ENCODE data around the gene VASP. TPM values are rescaled to one million over a fixed set of nuclear protein-coding genes. Genes with fewer than 3 reads are reported as not detected.

The VASP gene
- total RNA-seq, 1 experiment from 2014 or later = 144 TPM

DNA sequence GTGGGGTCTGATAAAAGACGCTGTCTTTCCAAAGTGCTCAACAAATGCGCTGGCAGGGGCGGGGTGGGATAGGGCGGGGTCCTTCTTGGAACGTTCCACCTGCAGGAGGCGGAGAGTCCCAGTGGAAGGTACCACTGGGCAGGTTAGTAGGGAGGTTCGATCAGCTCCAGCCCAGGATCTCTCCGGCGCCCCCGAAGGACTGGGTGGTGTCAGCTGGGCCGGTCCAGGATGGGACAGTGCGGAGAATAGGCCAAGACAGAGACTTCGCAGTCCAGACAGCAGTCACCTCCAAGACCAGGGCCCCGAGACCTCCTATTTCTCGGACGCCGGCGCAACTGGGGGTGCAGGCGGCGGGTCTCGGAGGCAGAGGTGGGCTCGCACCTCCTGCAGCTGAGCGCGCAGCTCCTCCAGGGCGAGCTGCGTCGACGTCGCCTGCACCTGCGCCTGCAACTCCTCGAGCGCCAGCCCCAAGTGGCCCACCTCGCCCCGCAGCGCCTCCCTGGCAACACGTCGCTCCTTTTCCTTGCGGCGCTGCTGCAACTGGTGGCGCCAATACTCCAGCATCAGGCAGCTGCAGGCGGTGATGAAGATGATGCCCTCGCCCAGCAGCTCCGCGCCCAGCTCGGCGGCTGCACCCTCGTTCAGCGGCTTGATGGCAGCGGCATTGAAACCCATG is 21.6 kb downstream of the VASP start (continued):
- TF ChIP-seq, protein P1, sequence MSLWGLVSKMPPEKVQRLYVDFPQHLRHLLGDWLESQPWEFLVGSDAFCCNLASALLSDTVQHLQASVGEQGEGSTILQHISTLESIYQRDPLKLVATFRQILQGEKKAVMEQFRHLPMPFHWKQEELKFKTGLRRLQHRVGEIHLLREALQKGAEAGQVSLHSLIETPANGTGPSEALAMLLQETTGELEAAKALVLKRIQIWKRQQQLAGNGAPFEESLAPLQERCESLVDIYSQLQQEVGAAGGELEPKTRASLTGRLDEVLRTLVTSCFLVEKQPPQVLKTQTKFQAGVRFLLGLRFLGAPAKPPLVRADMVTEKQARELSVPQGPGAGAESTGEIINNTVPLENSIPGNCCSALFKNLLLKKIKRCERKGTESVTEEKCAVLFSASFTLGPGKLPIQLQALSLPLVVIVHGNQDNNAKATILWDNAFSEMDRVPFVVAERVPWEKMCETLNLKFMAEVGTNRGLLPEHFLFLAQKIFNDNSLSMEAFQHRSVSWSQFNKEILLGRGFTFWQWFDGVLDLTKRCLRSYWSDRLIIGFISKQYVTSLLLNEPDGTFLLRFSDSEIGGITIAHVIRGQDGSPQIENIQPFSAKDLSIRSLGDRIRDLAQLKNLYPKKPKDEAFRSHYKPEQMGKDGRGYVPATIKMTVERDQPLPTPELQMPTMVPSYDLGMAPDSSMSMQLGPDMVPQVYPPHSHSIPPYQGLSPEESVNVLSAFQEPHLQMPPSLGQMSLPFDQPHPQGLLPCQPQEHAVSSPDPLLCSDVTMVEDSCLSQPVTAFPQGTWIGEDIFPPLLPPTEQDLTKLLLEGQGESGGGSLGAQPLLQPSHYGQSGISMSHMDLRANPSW (CRISPR knock-in tag; conservative IDR thresholded peaks at IDR 0.05; ENCODE audit: low read depth) = no peak
- TF ChIP-seq ZNF138 (CRISPR knock-in tag; conservative IDR thresholded peaks at IDR 0.05) (0 out of 2 replicates have a peak, but pooled peaks have one; percentile 22), MYBL2 (CRISPR knock-in tag; IDR thresholded peaks at IDR 0.05) (no peak)
- TF ChIP-seq, protein P2, sequence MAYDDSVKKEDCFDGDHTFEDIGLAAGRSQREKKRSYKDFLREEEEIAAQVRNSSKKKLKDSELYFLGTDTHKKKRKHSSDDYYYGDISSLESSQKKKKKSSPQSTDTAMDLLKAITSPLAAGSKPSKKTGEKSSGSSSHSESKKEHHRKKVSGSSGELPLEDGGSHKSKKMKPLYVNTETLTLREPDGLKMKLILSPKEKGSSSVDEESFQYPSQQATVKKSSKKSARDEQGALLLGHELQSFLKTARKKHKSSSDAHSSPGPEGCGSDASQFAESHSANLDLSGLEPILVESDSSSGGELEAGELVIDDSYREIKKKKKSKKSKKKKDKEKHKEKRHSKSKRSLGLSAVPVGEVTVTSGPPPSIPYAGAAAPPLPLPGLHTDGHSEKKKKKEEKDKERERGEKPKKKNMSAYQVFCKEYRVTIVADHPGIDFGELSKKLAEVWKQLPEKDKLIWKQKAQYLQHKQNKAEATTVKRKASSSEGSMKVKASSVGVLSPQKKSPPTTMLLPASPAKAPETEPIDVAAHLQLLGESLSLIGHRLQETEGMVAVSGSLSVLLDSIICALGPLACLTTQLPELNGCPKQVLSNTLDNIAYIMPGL (CRISPR knock-in tag; IDR thresholded peaks at IDR 0.05) = peak; percentile 42; the same call in 1 of the 2 replicates
- TF ChIP-seq, protein P3, sequence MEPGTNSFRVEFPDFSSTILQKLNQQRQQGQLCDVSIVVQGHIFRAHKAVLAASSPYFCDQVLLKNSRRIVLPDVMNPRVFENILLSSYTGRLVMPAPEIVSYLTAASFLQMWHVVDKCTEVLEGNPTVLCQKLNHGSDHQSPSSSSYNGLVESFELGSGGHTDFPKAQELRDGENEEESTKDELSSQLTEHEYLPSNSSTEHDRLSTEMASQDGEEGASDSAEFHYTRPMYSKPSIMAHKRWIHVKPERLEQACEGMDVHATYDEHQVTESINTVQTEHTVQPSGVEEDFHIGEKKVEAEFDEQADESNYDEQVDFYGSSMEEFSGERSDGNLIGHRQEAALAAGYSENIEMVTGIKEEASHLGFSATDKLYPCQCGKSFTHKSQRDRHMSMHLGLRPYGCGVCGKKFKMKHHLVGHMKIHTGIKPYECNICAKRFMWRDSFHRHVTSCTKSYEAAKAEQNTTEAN (CRISPR knock-in tag; IDR thresholded peaks at IDR 0.05) = no peak; the same call in 1 of the 2 replicates
- TF ChIP-seq, protein P4, sequence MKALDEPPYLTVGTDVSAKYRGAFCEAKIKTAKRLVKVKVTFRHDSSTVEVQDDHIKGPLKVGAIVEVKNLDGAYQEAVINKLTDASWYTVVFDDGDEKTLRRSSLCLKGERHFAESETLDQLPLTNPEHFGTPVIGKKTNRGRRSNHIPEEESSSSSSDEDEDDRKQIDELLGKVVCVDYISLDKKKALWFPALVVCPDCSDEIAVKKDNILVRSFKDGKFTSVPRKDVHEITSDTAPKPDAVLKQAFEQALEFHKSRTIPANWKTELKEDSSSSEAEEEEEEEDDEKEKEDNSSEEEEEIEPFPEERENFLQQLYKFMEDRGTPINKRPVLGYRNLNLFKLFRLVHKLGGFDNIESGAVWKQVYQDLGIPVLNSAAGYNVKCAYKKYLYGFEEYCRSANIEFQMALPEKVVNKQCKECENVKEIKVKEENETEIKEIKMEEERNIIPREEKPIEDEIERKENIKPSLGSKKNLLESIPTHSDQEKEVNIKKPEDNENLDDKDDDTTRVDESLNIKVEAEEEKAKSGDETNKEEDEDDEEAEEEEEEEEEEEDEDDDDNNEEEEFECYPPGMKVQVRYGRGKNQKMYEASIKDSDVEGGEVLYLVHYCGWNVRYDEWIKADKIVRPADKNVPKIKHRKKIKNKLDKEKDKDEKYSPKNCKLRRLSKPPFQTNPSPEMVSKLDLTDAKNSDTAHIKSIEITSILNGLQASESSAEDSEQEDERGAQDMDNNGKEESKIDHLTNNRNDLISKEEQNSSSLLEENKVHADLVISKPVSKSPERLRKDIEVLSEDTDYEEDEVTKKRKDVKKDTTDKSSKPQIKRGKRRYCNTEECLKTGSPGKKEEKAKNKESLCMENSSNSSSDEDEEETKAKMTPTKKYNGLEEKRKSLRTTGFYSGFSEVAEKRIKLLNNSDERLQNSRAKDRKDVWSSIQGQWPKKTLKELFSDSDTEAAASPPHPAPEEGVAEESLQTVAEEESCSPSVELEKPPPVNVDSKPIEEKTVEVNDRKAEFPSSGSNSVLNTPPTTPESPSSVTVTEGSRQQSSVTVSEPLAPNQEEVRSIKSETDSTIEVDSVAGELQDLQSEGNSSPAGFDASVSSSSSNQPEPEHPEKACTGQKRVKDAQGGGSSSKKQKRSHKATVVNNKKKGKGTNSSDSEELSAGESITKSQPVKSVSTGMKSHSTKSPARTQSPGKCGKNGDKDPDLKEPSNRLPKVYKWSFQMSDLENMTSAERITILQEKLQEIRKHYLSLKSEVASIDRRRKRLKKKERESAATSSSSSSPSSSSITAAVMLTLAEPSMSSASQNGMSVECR (CRISPR knock-in tag; IDR thresholded peaks at IDR 0.05; ENCODE audit: borderline replicate concordance) = peak; percentile 90
- TF ChIP-seq, protein P5, sequence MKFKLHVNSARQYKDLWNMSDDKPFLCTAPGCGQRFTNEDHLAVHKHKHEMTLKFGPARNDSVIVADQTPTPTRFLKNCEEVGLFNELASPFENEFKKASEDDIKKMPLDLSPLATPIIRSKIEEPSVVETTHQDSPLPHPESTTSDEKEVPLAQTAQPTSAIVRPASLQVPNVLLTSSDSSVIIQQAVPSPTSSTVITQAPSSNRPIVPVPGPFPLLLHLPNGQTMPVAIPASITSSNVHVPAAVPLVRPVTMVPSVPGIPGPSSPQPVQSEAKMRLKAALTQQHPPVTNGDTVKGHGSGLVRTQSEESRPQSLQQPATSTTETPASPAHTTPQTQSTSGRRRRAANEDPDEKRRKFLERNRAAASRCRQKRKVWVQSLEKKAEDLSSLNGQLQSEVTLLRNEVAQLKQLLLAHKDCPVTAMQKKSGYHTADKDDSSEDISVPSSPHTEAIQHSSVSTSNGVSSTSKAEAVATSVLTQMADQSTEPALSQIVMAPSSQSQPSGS (CRISPR knock-in tag; IDR thresholded peaks at IDR 0.05; ENCODE audit: borderline replicate concordance, low read depth) = no peak
- TF ChIP-seq, protein P6, sequence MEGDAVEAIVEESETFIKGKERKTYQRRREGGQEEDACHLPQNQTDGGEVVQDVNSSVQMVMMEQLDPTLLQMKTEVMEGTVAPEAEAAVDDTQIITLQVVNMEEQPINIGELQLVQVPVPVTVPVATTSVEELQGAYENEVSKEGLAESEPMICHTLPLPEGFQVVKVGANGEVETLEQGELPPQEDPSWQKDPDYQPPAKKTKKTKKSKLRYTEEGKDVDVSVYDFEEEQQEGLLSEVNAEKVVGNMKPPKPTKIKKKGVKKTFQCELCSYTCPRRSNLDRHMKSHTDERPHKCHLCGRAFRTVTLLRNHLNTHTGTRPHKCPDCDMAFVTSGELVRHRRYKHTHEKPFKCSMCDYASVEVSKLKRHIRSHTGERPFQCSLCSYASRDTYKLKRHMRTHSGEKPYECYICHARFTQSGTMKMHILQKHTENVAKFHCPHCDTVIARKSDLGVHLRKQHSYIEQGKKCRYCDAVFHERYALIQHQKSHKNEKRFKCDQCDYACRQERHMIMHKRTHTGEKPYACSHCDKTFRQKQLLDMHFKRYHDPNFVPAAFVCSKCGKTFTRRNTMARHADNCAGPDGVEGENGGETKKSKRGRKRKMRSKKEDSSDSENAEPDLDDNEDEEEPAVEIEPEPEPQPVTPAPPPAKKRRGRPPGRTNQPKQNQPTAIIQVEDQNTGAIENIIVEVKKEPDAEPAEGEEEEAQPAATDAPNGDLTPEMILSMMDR (IDR thresholded peaks at IDR 0.05) = no peak
- TF ChIP-seq, protein P7, sequence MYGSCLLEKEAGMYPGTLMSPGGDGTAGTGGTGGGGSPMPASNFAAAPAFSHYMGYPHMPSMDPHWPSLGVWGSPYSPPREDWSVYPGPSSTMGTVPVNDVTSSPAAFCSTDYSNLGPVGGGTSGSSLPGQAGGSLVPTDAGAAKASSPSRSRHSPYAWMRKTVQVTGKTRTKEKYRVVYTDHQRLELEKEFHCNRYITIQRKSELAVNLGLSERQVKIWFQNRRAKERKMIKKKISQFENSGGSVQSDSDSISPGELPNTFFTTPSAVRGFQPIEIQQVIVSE (CRISPR knock-in tag; IDR thresholded peaks at IDR 0.05; ENCODE audit: borderline replicate concordance) = no peak

All from WTC11 (cell line).